C4-2B (cell line): Measurements from ENCODE around the gene NUCKS1.
"Not testable (repeated sequence)": the region's sequence is repeated elsewhere in the genome, so short reads cannot be mapped to it uniquely, and the experiment has no call there.

Experiments
- H3K27ac ChIP-seq: fragments of 450-650 bp; 2 replicates; pipeline ENCODE4 v1.5.1; 2017
- CTCF ChIP-seq: fragments of 450-650 bp; conservative IDR thresholded peaks from 2 replicates; pipeline ENCODE4 v1.5.1; 2017; ENCODE audit warnings: mild to moderate bottlenecking
- ZFX ChIP-seq: fragments of 450-650 bp; IDR thresholded peaks from 2 replicates; pipeline ENCODE4 v1.6.1; 2017

The NUCKS1 gene

GRCh38 chr1:205726619-205727125, 23.3 kb downstream of the NUCKS1 start:
- no peak overlapping the region for H3K27ac ChIP-seq
- TF ChIP-seq CTCF (no peak), ZFX (no peak)

GRCh38 chr1:205725514-205725913, 24.5 kb downstream of the NUCKS1 start:
- TF ChIP-seq ZFX (no peak), CTCF (no peak)
- no peak overlapping the region for H3K27ac ChIP-seq

DNA sequence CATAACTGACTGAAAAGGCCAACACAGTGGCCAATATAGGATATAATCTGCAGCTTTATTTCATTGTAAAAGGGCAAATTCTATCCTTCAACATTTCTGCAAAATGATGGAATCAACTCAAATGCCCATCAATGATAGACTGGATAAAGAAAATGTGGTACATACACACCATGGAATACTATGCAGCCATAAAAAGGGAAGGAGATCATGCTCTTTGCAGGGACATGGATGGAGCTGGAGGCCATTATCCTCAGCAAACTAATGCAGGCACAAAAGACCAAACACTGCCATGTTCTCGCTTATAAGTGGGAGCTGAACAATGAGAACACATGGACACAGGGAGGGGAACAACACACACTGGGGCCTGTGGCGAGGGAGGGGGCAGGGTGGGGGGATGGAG, 29.2 kb downstream of the NUCKS1 start:
- H3K27ac ChIP-seq, result not testable (repeated sequence)

DNA sequence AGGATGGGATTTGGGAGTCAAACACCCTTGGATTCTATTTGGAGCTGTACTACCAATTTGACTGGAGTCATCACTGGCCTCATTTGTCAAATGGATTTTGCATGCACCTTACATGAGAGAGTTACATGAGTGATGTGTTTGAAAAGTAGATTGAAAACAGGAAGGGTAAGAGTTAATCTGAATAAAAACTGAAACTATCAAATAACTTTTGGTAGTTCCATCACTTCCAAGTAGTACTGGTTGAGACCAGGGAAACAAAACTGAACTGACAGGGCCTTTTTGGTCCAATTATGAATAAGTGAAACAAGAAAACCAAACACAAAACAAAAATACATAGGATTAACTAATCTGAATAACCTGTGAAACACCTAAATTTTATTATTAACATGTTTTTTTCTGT, 30.2 kb downstream of the NUCKS1 start:
- H3K27ac ChIP-seq, result no peak overlapping the region
- TF ChIP-seq CTCF (no peak), ZFX (no peak)

DNA sequence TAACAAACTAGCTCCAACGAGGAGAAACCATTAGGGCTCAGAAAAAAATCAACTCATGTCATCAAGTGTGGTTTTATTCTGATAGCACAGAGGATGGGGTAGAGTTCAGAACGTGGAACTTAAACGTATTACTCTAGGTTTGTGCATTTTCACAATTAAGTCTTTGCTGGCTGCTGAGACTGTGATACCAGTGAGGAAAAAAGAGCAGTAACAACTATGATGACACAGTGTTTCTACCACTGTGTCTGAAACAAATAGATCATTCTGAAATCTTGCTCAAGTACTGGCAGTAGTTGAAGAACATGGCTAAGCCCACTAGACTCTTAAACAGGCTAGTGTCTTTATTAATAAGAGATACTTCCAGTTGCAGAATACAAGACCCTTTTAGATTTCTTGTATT, 31.0 kb downstream of the NUCKS1 start:
- no peak overlapping the region for H3K27ac ChIP-seq
- TF ChIP-seq CTCF, result no peak
- TF ChIP-seq ZFX, result no peak

DNA sequence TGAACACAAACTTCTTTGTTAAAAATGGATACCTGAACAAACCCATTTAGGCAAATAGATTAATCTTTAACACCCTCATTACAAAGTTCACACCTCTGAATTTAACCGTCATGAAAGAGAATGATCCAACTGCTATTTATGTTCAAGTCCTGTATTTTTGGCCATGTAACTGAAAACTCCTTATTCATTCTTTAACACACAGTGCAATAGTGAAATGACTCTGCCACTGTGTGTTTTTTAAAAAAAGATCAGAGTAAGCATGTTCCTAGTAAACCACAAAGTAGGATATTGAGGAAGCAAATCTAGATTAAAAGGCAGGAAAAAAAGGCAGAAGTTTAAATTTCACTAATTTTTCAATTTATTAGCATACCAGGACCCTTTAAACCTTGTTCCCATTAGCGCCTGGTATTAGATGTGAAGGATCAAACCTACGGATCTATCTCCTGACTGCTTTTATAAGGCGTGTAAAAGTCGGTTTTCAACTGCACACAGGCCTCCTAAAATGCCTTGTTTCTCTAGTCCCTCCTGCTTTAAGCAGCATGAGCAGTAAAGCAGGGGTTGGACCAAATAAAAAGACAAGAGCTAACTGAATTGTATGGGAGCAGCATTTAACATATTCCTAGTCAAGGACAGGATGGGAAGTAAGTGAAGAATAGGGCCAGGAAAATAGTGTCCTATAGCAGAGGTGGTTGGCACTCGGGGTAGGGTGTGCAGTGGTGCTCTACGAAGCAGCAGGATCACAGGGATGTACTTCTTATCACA, 33.4 kb downstream of the NUCKS1 start:
- H3K27ac ChIP-seq, result no peak overlapping the region
- TF ChIP-seq ZFX (no peak), CTCF (no peak)

DNA sequence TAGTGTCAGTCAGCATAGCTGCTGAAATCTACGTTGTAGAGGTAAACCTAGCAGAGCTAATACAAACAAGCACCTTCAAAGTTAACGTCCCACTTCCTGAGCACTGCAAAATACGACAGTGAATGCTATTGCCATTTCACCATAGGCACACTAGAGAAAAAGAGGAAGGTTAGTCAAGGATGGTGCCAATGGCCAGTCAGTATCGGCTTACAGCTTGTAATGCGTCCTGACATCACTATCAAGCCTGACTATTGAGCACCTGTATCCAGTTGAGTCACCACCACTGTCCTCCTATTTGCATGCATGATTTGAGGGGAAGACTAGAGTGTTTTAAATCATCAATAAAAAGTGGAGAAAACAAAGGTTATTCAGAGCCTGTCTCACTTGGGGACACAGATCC, 34.4 kb downstream of the NUCKS1 start:
- no peak overlapping the region for H3K27ac ChIP-seq
- TF ChIP-seq CTCF (no peak), ZFX (no peak)

- H3K27ac ChIP-seq, result peak overlapping the region; percentile 53; the same call in 1 of the 2 replicates
- TF ChIP-seq ZFX, result no peak
- no peak for TF ChIP-seq CTCF
These were observed 35.1 kb downstream of the NUCKS1 start for GRCh38 chr1:205714906-205715246.
